Measurements from ENCODE around the gene ACOX3. TPM values are rescaled to one million over a fixed set of nuclear protein-coding genes. Genes with fewer than 3 reads are reported as not detected.

Gene ACOX3
- total RNA-seq, 6 donors from 2014 or later, result 23.7 to 56.6 (median 31.8) TPM

DNA sequence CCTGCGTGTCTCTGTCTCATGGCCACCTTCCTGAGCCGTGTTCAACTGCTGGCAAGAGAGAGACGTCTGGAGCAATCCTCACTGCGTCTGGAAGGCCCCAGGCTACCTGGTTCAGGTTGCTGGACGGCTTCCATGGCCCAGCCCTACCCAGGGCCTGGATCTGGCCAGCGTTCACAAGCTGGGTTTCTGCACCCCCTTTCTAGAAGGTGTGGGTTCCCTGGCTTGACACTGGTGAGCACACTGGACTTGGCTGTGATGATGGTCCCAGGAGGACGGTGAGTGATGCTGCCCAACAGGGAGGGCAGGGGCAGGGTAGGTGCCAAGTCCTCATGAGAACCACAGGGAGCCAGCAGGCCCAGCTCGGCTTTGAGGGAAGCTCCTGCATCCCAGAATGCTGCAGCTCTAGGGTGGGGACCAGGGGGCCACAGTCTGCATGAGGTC lies 107.6 kb downstream of the ACOX3 start:
- no peak for TF ChIP-seq POLR2A (IDR thresholded peaks at IDR 0.05)
- no peak for TF ChIP-seq POLR2AphosphoS5 (IDR thresholded peaks at IDR 0.05)
- TF ChIP-seq EP300 (IDR thresholded peaks at IDR 0.05), result no peak
- TF ChIP-seq, protein P1, sequence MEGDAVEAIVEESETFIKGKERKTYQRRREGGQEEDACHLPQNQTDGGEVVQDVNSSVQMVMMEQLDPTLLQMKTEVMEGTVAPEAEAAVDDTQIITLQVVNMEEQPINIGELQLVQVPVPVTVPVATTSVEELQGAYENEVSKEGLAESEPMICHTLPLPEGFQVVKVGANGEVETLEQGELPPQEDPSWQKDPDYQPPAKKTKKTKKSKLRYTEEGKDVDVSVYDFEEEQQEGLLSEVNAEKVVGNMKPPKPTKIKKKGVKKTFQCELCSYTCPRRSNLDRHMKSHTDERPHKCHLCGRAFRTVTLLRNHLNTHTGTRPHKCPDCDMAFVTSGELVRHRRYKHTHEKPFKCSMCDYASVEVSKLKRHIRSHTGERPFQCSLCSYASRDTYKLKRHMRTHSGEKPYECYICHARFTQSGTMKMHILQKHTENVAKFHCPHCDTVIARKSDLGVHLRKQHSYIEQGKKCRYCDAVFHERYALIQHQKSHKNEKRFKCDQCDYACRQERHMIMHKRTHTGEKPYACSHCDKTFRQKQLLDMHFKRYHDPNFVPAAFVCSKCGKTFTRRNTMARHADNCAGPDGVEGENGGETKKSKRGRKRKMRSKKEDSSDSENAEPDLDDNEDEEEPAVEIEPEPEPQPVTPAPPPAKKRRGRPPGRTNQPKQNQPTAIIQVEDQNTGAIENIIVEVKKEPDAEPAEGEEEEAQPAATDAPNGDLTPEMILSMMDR (IDR thresholded peaks at IDR 0.05), result no peak
- Histone ChIP-seq H3K4me1 (peaks cover 0 to 5% (median 0%) of the 10 kb centered on the region in 4 donors), H3K36me3 (no peaks in the 10 kb centered on the region), H3K27ac (no peak overlapping the region), H3K4me3 (no peak overlapping the region), H3K9me3 (no peaks in the 10 kb centered on the region), H3K27me3 (no peaks in the 10 kb centered on the region)
- 76 to 93% methylated on average over 2 to 8 of the region's 8 CpGs for WGBS, 2 donors
- DNase-seq, result no peak
- ATAC-seq (ENCODE audit: low FRiP score in 2 of 2), result no peak

DNA sequence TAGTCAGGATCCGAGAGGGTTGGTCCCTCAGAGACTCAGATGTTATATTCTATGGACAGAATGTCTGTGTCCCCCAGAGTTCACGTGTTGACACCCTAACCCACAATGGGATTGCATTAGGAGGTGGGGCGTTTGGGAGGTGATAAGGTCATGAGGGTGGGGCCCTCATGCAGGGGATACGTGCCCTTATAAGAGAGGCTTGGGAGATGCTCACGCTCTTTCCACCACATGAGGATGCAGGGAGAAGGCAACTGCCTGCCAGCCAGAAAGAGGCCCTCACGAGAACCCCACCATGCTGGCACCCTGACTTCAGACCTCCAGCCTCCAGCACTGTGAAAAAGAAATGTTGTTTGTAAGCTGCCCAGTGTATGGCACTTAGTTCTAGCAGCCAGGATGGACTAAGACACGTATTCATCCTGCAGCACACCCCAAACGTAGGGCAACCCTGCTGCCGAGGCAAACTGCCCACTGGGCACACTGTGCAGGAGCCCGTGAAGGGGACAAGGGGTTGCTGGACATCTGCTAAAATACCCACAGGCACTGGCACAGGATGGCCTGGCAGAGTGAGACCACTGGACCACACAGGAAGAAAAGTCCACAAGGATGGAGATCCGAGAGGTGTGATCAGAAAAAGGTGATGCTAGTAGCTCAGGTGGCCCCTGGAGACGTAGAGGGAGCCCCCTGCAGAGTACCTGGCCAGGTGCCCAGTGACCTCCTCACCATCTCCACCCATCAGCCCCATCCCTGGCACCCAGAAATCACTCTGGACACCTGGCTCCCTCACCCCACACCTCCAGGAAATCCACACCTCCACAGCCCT lies 108.3 kb downstream of the ACOX3 start:
- WGBS, 2 donors, result 93 to 95% methylated on average over 9 to 12 of the region's 12 CpGs
- Histone ChIP-seq H3K9me3 (no peaks in the 10 kb centered on the region), H3K36me3 (no peaks in the 10 kb centered on the region), H3K27ac (no peak overlapping the region), H3K4me1 (peaks cover 0 to 5% (median 0%) of the 10 kb centered on the region in 4 donors), H3K27me3 (no peaks in the 10 kb centered on the region), H3K4me3 (no peak overlapping the region)
- ATAC-seq (ENCODE audit: low FRiP score in 2 of 2), result no peak
- DNase-seq, result no peak
- TF ChIP-seq, protein P1 (IDR thresholded peaks at IDR 0.05), result no peak
- TF ChIP-seq POLR2AphosphoS5 (IDR thresholded peaks at IDR 0.05) (no peak), POLR2A (IDR thresholded peaks at IDR 0.05) (no peak), EP300 (IDR thresholded peaks at IDR 0.05) (no peak)

DNA sequence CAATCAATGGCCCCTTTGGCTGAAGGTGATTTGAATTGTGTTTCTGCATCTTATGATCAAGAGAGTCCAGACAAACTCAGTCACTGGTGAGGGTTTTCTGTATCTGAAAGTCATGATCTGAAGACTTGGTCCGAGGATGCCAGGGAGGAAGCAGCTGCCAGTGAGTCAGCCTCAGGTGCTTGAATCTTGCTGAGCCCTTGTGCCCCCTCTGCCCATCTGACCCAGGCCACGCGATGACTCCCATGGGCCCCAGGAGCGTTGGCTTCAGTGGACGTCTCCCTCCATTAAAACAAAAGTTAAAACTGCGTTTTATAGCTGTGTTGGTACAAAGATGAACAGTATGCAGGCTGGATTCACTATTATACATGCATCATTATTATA lies 109.0 kb downstream of the ACOX3 start:
- no peak for ATAC-seq (ENCODE audit: low FRiP score in 2 of 2)
- Histone ChIP-seq H3K27me3 (no peaks in the 10 kb centered on the region), H3K4me3 (no peak overlapping the region), H3K4me1 (peaks cover 0 to 5% (median 0%) of the 10 kb centered on the region in 4 donors), H3K36me3 (no peaks in the 10 kb centered on the region), H3K9me3 (no peaks in the 10 kb centered on the region), H3K27ac (no peak overlapping the region)
- WGBS, 2 donors, result 63 to 78% methylated on average over 6 of the region's 6 CpGs
- TF ChIP-seq POLR2A (IDR thresholded peaks at IDR 0.05) (no peak), POLR2AphosphoS5 (IDR thresholded peaks at IDR 0.05) (no peak), EP300 (IDR thresholded peaks at IDR 0.05) (no peak)
- TF ChIP-seq, protein P1 (IDR thresholded peaks at IDR 0.05), result no peak
- no peak for DNase-seq

DNA sequence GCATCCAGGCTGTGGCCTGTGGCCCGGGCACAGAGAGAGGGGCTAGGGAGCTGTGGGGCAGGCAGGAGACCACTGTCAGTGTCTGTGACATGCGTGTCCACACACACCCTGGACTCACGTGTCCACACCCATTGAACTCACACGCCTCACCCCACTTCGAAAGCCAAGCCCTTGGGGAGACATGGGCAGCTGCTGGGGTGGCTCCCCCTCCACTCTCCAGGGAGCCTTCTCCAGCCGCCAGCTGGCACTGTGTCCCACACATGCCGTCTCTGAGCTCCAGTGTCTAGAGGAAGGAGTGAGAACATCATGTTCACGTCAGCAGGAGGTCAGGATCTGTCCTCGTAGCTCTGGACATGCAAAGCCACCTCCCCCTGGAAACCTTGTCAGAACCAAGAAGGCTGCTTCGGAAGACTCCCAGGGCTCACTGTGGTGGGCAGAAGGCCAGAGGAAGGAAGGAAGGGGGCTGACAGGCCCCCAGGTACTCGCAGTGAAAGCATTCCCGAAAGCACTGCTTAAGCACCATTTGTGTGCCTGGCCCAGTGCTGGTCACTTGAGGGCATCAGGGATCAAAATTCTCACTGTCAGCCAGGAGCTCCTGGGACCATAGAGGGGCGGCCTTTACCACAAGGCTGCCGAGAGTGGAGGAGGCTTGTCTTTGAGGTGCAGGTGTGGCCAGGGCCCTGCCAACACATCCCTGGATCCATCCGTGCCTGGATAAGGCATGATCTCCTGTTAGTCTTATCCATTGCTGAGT lies 109.5 kb downstream of the ACOX3 start:
- TF ChIP-seq POLR2A (IDR thresholded peaks at IDR 0.05) (no peak), EP300 (IDR thresholded peaks at IDR 0.05) (peak in 1 of 4 donors; percentile 55), POLR2AphosphoS5 (IDR thresholded peaks at IDR 0.05) (peak in 1 of 2 donors; percentile 63)
- TF ChIP-seq, protein P1 (IDR thresholded peaks at IDR 0.05), result no peak
- ATAC-seq (ENCODE audit: low FRiP score in 2 of 2), result peak; percentile 31 to 54
- no peak for DNase-seq
- H3K36me3 ChIP-seq, result no peaks in the 10 kb centered on the region
- peaks cover 0 to 5% (median 0%) of the 10 kb centered on the region in 4 donors for H3K4me1 ChIP-seq
- no peaks in the 10 kb centered on the region for H3K9me3 ChIP-seq
- no peak overlapping the region for H3K4me3 ChIP-seq
- H3K27ac ChIP-seq, result peak overlapping the region in 1 of 4 donors; percentile 15
- WGBS, 2 donors, result 56 to 64% methylated on average over 4 to 15 of the region's 15 CpGs
- no peaks in the 10 kb centered on the region for H3K27me3 ChIP-seq
